Activated T-cell treated with anti-CD3 and anti-CD28 coated beads, Interleukin-2, amount 50 U/mL, for 72 hours (primary cell): ENCODE results near the gene ADGRD1. TPM values are rescaled to one million over a fixed set of nuclear protein-coding genes. Genes with fewer than 3 reads are reported as not detected.
"Not testable (repeated sequence)": the region's sequence is repeated elsewhere in the genome, so short reads cannot be mapped to it uniquely, and the experiment has no call there.

Source experiments
- ATAC-seq, 2 donors: fragments of 150-1000 bp; cut with Tn5 transposase; replicated peaks in 1 of 2; 2 replicates each; pipeline ENCODE4 v1.10.0; 2021; ENCODE audit warnings: moderate library complexity in 2 of 2, mild to moderate bottlenecking in 1 of 2
- DNase-seq, 2 donors: peaks; one replicate each; pipeline ENCODE4 v3.0.0; 2021 to 2022; ENCODE audit warnings: mixed read lengths in 1 of 2
- H3K27ac Mint-ChIP-seq: one replicate; pipeline ENCODE4 v1.8.0; 2022; ENCODE audit warnings: mild to moderate bottlenecking, moderate library complexity, mixed read lengths
- H3K27me3 Mint-ChIP-seq: one replicate; pipeline ENCODE4 v1.8.0; 2022; ENCODE audit warnings: low read depth, mixed read lengths
- H3K36me3 Mint-ChIP-seq, 2 donors: one replicate each; pipeline ENCODE4 v1.8.0; 2022; ENCODE audit warnings: mixed read lengths in 2 of 2, mild to moderate bottlenecking in 1 of 2; ENCODE audit not compliant: insufficient read depth in 2 of 2
- H3K4me1 Mint-ChIP-seq: one replicate; pipeline ENCODE4 v1.8.0; 2022; ENCODE audit warnings: low read depth, mixed read lengths
- H3K4me3 Mint-ChIP-seq, 2 donors: one replicate each; pipeline ENCODE4 v1.8.0; 2022; ENCODE audit warnings: mild to moderate bottlenecking in 2 of 2, mixed read lengths in 2 of 2, moderate library complexity in 2 of 2
- H3K9me3 Mint-ChIP-seq, 2 donors: one replicate each; pipeline ENCODE4 v1.8.0; 2022; ENCODE audit warnings: mixed read lengths in 2 of 2
- total RNA-seq, 2 donors: library from RNA; stranded (reverse); gene quantifications; one replicate each; pipeline ENCODE4 v1.2.3, GENCODE V29; 2022

Gene ADGRD1
- 1 to 10 TPM; 2.0 to 2.5 TPM for total RNA-seq

DNA sequence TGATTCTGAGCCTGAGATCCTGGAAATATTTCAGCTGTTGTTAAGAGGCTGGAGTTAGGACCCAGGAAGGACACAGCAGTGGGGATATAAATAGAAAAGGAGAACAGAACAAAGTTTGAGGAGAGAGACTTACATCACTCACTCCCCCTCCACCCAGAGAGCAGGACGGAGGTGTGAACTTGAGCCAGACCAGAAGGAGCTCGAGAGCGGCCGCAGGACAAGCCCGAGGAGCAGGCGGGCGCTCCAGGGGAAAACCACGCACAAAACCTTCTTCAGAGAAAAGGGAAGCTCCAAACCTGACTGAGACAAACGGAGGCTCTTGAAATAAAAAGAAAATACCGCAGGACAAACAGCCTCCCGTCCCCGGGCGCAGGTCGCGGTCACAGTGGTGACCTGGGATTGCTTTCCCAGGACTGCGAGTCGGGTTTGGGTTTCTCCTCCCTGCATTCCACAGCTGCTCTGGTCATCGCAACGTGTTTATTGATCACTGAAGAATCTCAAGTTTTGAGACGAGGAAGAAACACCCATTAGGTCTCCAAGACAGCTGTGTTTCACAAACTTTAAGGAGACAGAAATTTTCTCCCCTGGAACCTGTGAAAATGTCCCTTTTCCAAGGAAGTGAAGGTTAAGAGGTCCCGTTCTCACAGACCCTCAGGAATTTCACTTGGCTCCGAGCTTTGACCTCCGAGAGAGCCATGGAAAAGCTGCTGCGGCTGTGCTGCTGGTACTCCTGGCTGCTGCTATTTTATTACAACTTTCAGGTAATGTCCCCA is at the start of gene ADGRD1:
TSS of gene ADGRD1 (plus strand) at position 137 of the 773 bp plus-strand sequence. CDS start at position 696, 559 bp downstream.
- no peaks in the 10 kb centered on the region for H3K36me3 Mint-ChIP-seq
- peaks cover 34% of the 10 kb centered on the region for H3K27me3 Mint-ChIP-seq
- no peak within 1 kb of the TSS for H3K27ac Mint-ChIP-seq

GRCh38 chr12:130904064-130904463 is 49.6 kb upstream of the ADGRD1 start:
- Mint-ChIP-seq H3K36me3 (peaks cover 0 to 3% of the 10 kb centered on the region in 2 donors), H3K4me3 (no peak overlapping the region), H3K4me1 (no peaks in the 10 kb centered on the region), H3K27ac (no peak overlapping the region), H3K9me3 (peaks cover 0 to 3% of the 10 kb centered on the region in 2 donors), H3K27me3 (peaks cover 6% of the 10 kb centered on the region)
- no peak for DNase-seq
- ATAC-seq: no peak

More for the DNA sequence above, at the start of gene ADGRD1:
- ATAC-seq: no peak
- DNase-seq: no peak
- no peak within 1 kb of the TSS for H3K4me3 Mint-ChIP-seq
- no peaks in the 10 kb centered on the region for H3K9me3 Mint-ChIP-seq
- peaks cover 5% of the 10 kb centered on the region for H3K4me1 Mint-ChIP-seq

GRCh38 chr12:130904936-130905455 is 48.7 kb upstream of the ADGRD1 start:
- H3K4me1 Mint-ChIP-seq, H3K27me3 Mint-ChIP-seq, ATAC-seq, H3K9me3 Mint-ChIP-seq, H3K4me3 Mint-ChIP-seq, DNase-seq, H3K27ac Mint-ChIP-seq, H3K36me3 Mint-ChIP-seq: not testable (repeated sequence)

GRCh38 chr12:130909111-130909510 is 44.6 kb upstream of the ADGRD1 start:
- no peak for DNase-seq
- Mint-ChIP-seq H3K9me3 (peaks cover 8% of the 10 kb centered on the region in 2 donors), H3K4me3 (no peak overlapping the region), H3K4me1 (no peaks in the 10 kb centered on the region), H3K36me3 (peaks cover 9 to 10% of the 10 kb centered on the region in 2 donors), H3K27me3 (peaks cover 6% of the 10 kb centered on the region), H3K27ac (no peak overlapping the region)
- ATAC-seq: no peak

GRCh38 chr12:130911193-130911592 is 42.5 kb upstream of the ADGRD1 start:
- peaks cover 19% of the 10 kb centered on the region for H3K27me3 Mint-ChIP-seq
- peaks cover 9 to 10% of the 10 kb centered on the region in 2 donors for H3K36me3 Mint-ChIP-seq
- no peak for DNase-seq
- peak overlapping the region; percentile 61 for H3K27ac Mint-ChIP-seq
- ATAC-seq: no peak
- no peaks in the 10 kb centered on the region for H3K4me1 Mint-ChIP-seq
- H3K9me3 Mint-ChIP-seq: peaks cover 8% of the 10 kb centered on the region in 2 donors
- no peak overlapping the region for H3K4me3 Mint-ChIP-seq

GRCh38 chr12:130911933-130912332 is 41.8 kb upstream of the ADGRD1 start:
- peaks cover 9 to 10% of the 10 kb centered on the region in 2 donors for H3K36me3 Mint-ChIP-seq
- no peak for ATAC-seq
- peaks cover 8% of the 10 kb centered on the region in 2 donors for H3K9me3 Mint-ChIP-seq
- H3K4me1 Mint-ChIP-seq: no peaks in the 10 kb centered on the region
- H3K27ac Mint-ChIP-seq: no peak overlapping the region
- H3K27me3 Mint-ChIP-seq: peaks cover 26% of the 10 kb centered on the region
- no peak for DNase-seq
- H3K4me3 Mint-ChIP-seq: no peak overlapping the region

DNA sequence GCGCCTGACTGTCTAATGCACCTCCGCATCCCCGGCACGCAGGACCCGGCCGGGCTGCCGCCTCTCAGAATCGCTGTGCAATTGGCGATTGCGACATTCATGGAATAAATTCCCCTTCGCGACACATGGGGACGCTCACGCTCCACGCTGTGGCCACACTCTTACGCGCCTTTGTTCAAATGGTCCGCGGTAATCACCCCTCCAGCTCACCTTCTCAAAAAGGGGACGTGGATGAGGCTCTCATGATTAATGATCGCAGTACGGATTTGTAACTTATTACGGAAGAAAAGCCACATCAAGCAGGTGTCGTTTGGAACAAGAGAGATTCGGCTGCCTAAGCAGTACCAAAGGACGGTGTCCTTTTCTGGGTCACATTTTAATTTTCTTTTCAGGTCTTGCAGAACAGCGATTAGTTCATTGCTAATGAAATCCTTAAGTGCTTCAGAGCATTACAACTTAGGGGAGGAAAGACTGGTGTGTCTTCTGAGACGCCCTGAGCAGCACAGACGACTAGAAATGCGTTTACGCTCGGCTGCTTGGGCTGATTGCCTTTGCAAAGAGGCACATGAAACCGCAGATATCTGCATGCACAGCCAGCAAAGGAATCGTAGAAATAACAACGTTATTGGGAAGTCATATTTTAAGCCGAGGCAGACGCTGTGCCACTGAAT is 37.3 kb upstream of the ADGRD1 start:
- no peaks in the 10 kb centered on the region for H3K4me1 Mint-ChIP-seq
- H3K27ac Mint-ChIP-seq: no peak overlapping the region
- DNase-seq (peak; percentile 19 to 35), ATAC-seq (peak; percentile 43 to 58)
- peaks cover 60% of the 10 kb centered on the region for H3K27me3 Mint-ChIP-seq
- H3K36me3 Mint-ChIP-seq: peaks cover 0 to 3% of the 10 kb centered on the region in 2 donors
- H3K4me3 Mint-ChIP-seq: no peak overlapping the region
- H3K9me3 Mint-ChIP-seq: peaks cover 2 to 4% of the 10 kb centered on the region in 2 donors

GRCh38 chr12:130917607-130918006 is 36.1 kb upstream of the ADGRD1 start:
- H3K27ac Mint-ChIP-seq: no peak overlapping the region
- no peak overlapping the region for H3K4me3 Mint-ChIP-seq
- H3K9me3 Mint-ChIP-seq: no peaks in the 10 kb centered on the region
- ATAC-seq: no peak
- peaks cover 67% of the 10 kb centered on the region for H3K27me3 Mint-ChIP-seq
- no peak for DNase-seq
- H3K4me1 Mint-ChIP-seq: no peaks in the 10 kb centered on the region
- H3K36me3 Mint-ChIP-seq: no peaks in the 10 kb centered on the region

DNA sequence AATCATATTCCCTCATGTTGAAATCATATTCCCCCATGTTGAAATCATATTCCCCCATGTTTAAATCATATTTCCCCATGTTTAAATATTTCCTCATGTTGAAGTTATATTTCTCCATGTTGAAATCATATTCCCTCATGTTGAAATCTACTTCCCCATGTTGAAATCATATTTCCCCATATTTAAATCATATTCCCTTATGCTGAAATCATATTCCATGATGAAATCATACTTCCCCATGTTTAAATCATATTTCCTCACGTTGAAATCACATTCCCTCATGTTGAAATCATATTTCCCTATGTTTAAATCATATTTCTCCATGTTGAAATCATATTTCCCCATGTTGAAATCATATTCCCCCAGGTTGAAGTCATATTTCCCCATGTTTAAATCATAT is 34.6 kb upstream of the ADGRD1 start:
- Mint-ChIP-seq H3K4me1 (no peaks in the 10 kb centered on the region), H3K27me3 (peaks cover 67% of the 10 kb centered on the region), H3K4me3 (no peak overlapping the region), H3K36me3 (no peaks in the 10 kb centered on the region), H3K9me3 (no peaks in the 10 kb centered on the region), H3K27ac (no peak overlapping the region)
- DNase-seq (no peak), ATAC-seq (no peak)

GRCh38 chr12:130920119-130920703 is 33.5 kb upstream of the ADGRD1 start:
- H3K27me3 Mint-ChIP-seq: peaks cover 61% of the 10 kb centered on the region
- no peaks in the 10 kb centered on the region for H3K9me3 Mint-ChIP-seq

GRCh38 chr12:130920723-130921381 is 32.9 kb upstream of the ADGRD1 start:
- H3K27ac Mint-ChIP-seq: no peak overlapping the region
- no peaks in the 10 kb centered on the region for H3K36me3 Mint-ChIP-seq
- no peaks in the 10 kb centered on the region for H3K9me3 Mint-ChIP-seq
- H3K4me1 Mint-ChIP-seq: no peaks in the 10 kb centered on the region
- H3K4me3 Mint-ChIP-seq: no peak overlapping the region
- DNase-seq: no peak
- peaks cover 64% of the 10 kb centered on the region for H3K27me3 Mint-ChIP-seq
- ATAC-seq: no peak

More at GRCh38 chr12:130920119-130920703, 33.5 kb upstream of the ADGRD1 start:
- ATAC-seq: no peak
- H3K36me3 Mint-ChIP-seq: no peaks in the 10 kb centered on the region
- H3K4me3 Mint-ChIP-seq: no peak overlapping the region
- no peaks in the 10 kb centered on the region for H3K4me1 Mint-ChIP-seq
- no peak overlapping the region for H3K27ac Mint-ChIP-seq
- DNase-seq: no peak

GRCh38 chr12:130922511-130922953 is 31.2 kb upstream of the ADGRD1 start:
- Mint-ChIP-seq H3K27me3 (peaks cover 62% of the 10 kb centered on the region), H3K9me3 (no peaks in the 10 kb centered on the region), H3K4me3 (no peak overlapping the region), H3K36me3 (no peaks in the 10 kb centered on the region), H3K4me1 (no peaks in the 10 kb centered on the region), H3K27ac (no peak overlapping the region)
- DNase-seq (no peak), ATAC-seq (no peak)
